H1 (cell line): ENCODE results near the gene GPER1. TPM values are rescaled to one million over a fixed set of nuclear protein-coding genes. Genes with fewer than 3 reads are reported as not detected.

Experiments
- CHD1 ChIP-seq: IDR thresholded peaks from 2 replicates; pipeline ENCODE4 v1.6.1; 2012; ENCODE audit warnings: low read depth, low read length, improper control_type of control experiment
- RAD21 ChIP-seq, 2 experiments: IDR thresholded peaks in 1 of 2; conservative IDR thresholded peaks in 1 of 2; 2 replicates each; pipeline ENCODE4 v1.6.1; 2011; ENCODE audit warnings: low read depth in 2 of 2, low read length in 2 of 2, improper control_type of control experiment in 1 of 2, inconsistent platforms in 1 of 2, mild to moderate bottlenecking in 1 of 2, moderate library complexity in 1 of 2
- SP2 ChIP-seq: IDR thresholded peaks from 2 replicates; pipeline ENCODE4 v1.6.1; 2012; ENCODE audit warnings: mild to moderate bottlenecking, low read length, inconsistent platforms
- YY1 ChIP-seq: IDR thresholded peaks from 2 replicates; pipeline ENCODE4 v1.6.1; 2011; ENCODE audit warnings: low read depth, mild to moderate bottlenecking, low read length
- ZNF274 ChIP-seq: IDR thresholded peaks from 2 replicates; pipeline ENCODE4 v1.7.0; 2012; ENCODE audit warnings: low read length, borderline replicate concordance; ENCODE audit errors: extremely low read depth
- polyA plus RNA-seq, 7 experiments: library from polyadenylated mRNA; depleted of rRNA in 3 of 7; stranded (reverse) in 5 of 7; unstranded in 2 of 7; fragments of >200 nt in 5 of 7; fragments of 200-250 nt in 2 of 7; gene quantifications; 1 replicate in 5 of 7; 2 replicates in 1 of 7; 4 replicates in 1 of 7; pipeline versions ENCODE4 v1.2.1 to v1.2.3, GENCODE V29; 2011 to 2013; ENCODE audit warnings: missing spikeins in 2 of 7, mixed read lengths in 2 of 7
- total RNA-seq: library from RNA; stranded (reverse); fragmentation: NEBNext Ultra II Directional; extraction: Animal tissue kit (Norgen Biotek cat#: 25700); gene quantifications from 2 replicates; pipeline ENCODE4 v1.2.1, GENCODE V29; 2021
- TF ChIP-seq, protein P1 (sequence below): fragments of 300-600 bp; sonication (generic); IDR thresholded peaks from 2 replicates; pipeline ENCODE4 v1.7.1; 2012; ENCODE audit warnings: low read length, moderate library complexity, mild to moderate bottlenecking, inconsistent platforms; ENCODE audit not compliant: insufficient replicate concordance

The GPER1 gene
- total and polyA plus RNA-seq, 2 of the 8 experiments (the other 6 are each of a cell fraction or from before 2014, with no cell fraction given) = 0.24 to 0.47 TPM

DNA sequence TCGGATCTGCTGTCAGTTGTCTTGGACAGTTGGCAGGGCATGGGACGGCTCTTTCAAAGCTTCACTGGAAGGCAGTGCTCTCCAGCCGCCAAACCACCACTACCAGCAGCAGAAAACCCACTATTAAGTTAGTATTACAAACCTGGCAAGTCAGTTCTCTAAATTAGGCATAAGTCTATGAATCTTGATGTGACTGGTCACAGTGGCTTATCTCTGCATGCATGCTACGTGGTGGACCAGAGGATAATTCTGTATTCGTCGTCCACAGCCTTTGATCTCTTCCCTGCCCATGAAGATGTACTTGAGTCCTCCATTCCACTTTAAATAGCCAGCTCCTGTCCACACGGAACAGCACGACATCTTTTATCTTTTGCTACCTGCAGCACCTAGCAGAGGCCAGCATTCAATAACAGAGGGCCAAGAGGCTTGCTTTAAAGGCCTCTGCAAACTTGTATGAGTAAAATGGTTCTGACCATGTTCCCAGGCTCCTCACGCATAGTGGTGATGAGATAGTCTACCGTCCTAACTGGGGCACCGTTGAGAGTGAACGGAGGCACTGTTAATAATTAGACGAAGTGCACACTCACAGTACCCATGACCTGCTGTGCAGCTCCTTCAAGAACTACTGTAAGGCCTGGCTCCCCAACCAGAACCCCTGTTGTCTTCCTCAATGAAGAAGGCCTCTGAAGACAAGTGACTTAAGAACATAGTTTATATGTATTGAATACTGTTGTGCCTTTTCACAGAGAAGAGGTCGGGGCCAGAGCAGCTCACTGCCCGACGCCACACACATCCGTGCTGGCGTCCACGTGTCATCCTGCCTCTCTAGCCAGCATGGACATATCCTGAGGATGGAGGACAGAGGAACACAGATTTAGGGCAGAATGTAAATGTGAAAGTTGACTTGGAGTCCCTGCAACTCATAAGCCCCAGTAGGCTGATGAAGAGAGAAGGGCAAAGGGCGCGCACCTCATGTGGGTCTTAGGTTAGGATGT, 42.5 kb upstream of the GPER1 start (continued):
- TF ChIP-seq, protein P1, sequence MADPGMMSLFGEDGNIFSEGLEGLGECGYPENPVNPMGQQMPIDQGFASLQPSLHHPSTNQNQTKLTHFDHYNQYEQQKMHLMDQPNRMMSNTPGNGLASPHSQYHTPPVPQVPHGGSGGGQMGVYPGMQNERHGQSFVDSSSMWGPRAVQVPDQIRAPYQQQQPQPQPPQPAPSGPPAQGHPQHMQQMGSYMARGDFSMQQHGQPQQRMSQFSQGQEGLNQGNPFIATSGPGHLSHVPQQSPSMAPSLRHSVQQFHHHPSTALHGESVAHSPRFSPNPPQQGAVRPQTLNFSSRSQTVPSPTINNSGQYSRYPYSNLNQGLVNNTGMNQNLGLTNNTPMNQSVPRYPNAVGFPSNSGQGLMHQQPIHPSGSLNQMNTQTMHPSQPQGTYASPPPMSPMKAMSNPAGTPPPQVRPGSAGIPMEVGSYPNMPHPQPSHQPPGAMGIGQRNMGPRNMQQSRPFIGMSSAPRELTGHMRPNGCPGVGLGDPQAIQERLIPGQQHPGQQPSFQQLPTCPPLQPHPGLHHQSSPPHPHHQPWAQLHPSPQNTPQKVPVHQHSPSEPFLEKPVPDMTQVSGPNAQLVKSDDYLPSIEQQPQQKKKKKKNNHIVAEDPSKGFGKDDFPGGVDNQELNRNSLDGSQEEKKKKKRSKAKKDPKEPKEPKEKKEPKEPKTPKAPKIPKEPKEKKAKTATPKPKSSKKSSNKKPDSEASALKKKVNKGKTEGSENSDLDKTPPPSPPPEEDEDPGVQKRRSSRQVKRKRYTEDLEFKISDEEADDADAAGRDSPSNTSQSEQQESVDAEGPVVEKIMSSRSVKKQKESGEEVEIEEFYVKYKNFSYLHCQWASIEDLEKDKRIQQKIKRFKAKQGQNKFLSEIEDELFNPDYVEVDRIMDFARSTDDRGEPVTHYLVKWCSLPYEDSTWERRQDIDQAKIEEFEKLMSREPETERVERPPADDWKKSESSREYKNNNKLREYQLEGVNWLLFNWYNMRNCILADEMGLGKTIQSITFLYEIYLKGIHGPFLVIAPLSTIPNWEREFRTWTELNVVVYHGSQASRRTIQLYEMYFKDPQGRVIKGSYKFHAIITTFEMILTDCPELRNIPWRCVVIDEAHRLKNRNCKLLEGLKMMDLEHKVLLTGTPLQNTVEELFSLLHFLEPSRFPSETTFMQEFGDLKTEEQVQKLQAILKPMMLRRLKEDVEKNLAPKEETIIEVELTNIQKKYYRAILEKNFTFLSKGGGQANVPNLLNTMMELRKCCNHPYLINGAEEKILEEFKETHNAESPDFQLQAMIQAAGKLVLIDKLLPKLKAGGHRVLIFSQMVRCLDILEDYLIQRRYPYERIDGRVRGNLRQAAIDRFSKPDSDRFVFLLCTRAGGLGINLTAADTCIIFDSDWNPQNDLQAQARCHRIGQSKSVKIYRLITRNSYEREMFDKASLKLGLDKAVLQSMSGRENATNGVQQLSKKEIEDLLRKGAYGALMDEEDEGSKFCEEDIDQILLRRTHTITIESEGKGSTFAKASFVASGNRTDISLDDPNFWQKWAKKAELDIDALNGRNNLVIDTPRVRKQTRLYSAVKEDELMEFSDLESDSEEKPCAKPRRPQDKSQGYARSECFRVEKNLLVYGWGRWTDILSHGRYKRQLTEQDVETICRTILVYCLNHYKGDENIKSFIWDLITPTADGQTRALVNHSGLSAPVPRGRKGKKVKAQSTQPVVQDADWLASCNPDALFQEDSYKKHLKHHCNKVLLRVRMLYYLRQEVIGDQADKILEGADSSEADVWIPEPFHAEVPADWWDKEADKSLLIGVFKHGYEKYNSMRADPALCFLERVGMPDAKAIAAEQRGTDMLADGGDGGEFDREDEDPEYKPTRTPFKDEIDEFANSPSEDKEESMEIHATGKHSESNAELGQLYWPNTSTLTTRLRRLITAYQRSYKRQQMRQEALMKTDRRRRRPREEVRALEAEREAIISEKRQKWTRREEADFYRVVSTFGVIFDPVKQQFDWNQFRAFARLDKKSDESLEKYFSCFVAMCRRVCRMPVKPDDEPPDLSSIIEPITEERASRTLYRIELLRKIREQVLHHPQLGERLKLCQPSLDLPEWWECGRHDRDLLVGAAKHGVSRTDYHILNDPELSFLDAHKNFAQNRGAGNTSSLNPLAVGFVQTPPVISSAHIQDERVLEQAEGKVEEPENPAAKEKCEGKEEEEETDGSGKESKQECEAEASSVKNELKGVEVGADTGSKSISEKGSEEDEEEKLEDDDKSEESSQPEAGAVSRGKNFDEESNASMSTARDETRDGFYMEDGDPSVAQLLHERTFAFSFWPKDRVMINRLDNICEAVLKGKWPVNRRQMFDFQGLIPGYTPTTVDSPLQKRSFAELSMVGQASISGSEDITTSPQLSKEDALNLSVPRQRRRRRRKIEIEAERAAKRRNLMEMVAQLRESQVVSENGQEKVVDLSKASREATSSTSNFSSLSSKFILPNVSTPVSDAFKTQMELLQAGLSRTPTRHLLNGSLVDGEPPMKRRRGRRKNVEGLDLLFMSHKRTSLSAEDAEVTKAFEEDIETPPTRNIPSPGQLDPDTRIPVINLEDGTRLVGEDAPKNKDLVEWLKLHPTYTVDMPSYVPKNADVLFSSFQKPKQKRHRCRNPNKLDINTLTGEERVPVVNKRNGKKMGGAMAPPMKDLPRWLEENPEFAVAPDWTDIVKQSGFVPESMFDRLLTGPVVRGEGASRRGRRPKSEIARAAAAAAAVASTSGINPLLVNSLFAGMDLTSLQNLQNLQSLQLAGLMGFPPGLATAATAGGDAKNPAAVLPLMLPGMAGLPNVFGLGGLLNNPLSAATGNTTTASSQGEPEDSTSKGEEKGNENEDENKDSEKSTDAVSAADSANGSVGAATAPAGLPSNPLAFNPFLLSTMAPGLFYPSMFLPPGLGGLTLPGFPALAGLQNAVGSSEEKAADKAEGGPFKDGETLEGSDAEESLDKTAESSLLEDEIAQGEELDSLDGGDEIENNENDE = no peak
- TF ChIP-seq CHD1 = no peak
- TF ChIP-seq YY1 = no peak
- no peak for TF ChIP-seq SP2
- TF ChIP-seq RAD21 (IDR thresholded peaks at IDR 0.05 in 1 of 2, conservative IDR thresholded peaks at IDR 0.05 in 1 of 2; ENCODE audit: low read depth in 2 of 2, low read length in 2 of 2) = no peak
- TF ChIP-seq ZNF274 = no peak
